Activated naive CD4-positive, alpha-beta T cell (primary cell): ENCODE measurements around the gene DUSP8.
"Not testable (repeated sequence)": the region's sequence is repeated elsewhere in the genome, so short reads cannot be mapped to it uniquely, and the experiment has no call there.

Source experiments
- DNase-seq, 4 experiments: peaks; one replicate each; lab custom pipeline; 2025; lab: John Stamatoyannopoulos, UW

Gene DUSP8, protein sequence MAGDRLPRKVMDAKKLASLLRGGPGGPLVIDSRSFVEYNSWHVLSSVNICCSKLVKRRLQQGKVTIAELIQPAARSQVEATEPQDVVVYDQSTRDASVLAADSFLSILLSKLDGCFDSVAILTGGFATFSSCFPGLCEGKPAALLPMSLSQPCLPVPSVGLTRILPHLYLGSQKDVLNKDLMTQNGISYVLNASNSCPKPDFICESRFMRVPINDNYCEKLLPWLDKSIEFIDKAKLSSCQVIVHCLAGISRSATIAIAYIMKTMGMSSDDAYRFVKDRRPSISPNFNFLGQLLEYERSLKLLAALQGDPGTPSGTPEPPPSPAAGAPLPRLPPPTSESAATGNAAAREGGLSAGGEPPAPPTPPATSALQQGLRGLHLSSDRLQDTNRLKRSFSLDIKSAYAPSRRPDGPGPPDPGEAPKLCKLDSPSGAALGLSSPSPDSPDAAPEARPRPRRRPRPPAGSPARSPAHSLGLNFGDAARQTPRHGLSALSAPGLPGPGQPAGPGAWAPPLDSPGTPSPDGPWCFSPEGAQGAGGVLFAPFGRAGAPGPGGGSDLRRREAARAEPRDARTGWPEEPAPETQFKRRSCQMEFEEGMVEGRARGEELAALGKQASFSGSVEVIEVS

DNA sequence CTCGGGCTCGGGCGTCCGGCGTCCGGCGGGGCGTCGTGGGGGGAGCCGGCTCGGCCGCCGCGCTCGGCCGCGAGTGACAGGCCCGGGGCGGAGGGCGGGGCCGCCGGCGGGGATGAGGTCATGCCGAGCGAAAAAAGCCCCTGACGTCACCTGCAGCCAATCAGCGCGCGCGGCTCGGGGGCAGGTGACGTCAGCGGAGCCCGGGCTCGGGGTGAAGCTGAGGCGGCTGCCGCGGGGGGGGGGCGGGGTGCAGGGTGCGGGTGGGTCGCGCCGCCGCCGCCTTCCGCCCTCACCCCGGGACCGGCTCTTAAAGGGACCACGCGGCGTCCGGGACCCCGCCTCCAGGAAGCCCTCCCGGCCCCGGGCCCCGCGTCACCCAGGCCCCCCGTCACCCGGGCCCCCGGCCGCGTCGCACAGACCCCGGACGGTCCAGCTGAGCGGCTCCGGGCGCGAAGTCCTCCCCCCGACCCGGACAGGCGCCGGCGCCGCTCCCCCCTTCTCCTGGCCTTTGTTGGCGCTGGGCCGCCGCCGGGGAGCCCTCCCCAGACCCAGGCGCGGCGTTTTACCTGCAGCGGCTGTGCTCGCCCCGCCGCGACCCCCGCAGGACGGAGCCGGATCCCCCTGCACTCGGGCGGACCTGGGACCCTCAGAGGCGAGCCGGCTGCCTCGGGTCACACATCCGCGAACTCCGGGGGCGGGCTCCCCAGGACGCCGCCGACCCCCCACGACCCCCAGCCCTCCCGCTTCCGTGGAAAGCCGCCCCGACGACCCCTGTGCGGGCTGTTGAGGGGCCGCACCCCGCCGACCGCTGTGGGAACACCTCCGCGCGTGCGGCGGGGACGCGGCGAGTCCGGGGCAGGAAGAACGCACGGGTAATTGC lies at the start of gene DUSP8:
Gene DUSP8 (minus strand): TSS at position 75 of the 880 bp plus-strand sequence. CDS start 6,445 bp downstream, outside the sequence.
- peak; percentile 71 to 95 (median 86) for DNase-seq

DNA sequence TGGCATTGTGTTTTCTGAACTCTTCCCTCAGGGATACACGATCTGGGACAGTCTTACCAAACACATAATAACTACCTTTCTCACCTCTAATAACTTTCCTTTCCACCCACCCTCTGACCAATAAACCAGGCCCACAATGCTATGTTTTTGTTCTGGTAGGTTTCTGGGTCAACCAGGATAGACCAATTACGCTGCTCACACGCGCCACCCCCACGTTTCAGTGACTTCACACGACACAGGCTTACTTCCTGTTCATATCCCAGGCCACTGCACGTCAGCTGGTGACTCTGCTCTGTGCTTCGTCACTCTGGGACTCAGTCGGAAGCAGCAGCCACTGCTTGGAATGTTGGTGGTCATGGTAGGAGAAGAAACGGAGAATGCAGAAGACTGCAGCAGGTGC lies 47.4 kb upstream of the DUSP8 start:
- no peak for DNase-seq

DNA sequence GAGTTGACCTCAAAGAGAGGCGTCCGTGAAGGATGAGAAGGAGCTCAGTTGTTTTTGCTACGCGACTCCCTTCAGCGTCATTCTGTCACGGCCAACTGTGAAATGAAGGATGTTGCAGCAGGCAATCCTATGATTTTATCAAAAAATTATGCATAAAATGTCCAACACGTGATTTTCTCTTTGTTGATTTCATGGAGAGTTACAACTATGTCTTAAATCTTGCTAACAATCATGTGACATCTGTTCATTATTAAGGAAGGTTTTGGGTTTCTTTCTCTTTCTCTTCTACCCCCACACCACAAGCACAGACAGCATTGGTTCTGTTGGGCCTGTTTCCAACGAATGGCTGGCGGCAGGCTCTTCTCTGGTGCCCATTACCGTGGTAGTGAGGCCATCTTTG lies 46.2 kb upstream of the DUSP8 start:
- no peak for DNase-seq

DNA sequence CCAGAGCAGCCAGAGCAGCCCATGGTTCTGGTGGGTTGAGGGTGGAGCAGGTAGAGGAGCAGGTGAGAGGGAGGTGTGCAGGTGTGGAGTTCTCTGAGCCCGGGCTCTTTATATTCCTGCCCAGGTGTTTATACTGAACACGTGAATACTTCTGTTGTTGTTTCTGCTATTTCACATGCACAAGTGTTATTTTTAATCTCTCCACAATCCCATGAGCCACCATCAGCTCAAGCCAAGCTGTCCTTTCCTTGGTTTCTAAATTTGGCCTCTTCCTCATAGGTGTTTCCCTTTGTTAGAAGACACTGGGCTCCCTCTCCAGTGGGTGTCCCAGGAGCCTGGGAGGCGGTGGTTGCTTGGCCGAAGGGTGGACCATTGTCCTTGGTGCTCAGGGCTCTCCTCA lies 36.3 kb upstream of the DUSP8 start, which contains the start of gene KRTAP5-3:
Gene KRTAP5-3 (minus strand): TSS at position 101 of the 400 bp plus-strand sequence. CDS start 78 bp downstream, at position 23.
- no peak for DNase-seq

DNA sequence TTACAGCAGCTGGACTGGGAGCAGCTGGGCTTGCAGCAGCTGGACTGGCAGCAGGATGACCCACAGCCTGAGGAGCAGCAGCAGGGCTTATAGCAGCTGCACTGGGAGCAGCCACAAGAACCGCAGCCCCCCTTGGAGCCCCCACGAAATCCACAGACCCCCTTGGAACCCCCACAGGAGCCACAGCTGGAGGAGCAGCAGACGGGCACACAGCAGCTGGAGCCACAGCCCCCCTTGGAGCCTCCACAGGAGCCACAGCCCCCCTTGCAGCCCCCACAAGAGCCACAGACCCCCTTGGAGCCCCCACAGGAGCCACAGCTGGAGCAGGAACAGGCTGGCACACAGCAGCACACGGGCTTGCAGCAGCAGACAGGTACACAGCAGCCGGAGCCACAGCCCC lies 35.8 kb upstream of the DUSP8 start:
- not testable (repeated sequence) for DNase-seq

DNA sequence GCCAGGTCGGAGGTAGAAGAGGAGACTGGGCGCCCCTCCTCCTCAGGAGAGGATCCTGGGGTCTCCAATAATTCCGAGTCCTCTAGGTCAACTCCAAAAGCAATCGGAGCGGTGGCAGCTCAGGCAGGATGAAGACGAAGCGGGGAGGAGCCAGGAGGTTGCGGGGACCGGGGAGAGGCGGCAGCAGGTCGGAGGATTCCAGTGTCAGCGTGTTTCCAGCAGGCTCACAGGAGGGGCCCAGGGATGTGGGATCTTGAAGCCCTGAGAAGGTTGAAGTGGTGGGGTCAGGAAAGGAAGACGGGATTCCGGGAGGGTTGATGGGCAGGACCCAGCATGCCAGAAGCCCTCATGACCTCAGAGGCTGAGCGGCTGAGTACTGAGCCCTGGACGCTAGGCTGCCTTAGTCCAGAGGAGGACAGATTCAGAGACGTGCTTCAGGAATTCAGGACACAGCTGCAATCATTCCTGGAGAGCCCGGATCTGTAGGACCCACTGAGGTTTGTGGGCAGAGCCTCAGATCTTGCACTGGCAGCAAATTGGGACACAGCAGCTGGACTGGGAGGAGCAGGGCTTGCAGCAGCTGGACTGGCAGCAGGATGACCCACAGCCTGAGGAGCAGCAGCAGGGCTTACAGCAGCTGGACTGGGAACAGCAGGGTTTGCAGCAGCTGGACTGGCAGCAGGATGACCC lies 35.2 kb upstream of the DUSP8 start:
- DNase-seq: not testable (repeated sequence)

DNA sequence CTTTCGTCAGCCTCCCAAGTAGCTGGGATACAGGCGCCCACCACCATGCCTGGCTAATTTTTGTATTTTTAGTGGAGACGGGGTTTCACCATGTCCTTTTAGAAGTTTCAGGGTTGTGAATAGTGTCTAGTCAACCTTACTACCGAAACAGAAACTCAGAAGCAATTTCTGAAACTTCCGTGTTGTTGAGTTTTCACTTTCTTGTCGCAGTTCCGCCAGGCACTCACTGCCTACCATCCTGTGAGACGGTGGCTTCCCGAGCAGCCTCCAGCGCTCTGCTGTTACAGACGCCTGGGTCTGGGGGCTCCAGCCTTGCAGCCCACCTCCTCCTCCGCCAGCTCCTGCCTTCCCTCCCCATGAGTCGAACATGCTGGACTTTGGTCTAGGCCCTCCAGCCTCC lies 33.9 kb upstream of the DUSP8 start:
- DNase-seq: not testable (repeated sequence)

DNA sequence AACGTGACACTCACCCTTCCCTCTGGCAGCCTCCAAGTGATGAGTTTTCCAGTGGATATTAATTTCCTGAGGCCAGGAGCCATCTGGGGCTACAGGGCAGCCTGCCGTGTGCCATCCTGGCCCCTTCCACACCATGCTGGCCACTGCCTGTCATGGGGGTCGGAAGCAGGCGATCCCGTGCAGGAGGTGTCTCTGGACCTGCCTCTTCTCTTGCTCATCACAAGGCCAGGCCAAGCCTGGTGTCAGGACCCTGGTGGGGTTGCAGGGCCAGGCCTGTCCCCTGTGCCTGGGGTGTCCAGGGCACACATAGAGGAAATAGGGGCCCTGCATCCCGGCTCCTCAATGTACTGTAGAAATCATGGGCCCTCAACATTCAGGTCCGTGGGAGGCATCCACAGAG lies 32.6 kb upstream of the DUSP8 start:
- no peak for DNase-seq

DNA sequence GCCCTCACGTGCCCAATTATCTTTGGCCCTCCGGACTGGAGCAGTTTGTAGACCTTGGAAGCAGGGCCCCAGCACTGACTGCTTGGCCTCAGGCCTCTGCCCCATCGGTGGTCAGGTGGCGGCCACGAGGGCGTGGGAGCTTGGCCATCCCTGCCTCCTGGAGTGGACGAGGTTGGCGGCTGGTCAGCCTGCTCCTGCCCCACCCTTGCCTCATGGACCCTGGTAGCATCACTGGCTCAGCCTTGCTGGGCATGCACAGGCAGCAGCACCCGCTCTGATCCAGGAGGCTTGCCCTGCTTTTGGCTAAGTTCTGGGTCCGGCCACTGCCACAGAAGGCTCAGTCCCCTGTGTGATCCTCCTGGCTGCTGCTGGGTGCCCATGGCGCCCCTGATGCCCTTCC lies 32.1 kb upstream of the DUSP8 start:
- no peak for DNase-seq

DNA sequence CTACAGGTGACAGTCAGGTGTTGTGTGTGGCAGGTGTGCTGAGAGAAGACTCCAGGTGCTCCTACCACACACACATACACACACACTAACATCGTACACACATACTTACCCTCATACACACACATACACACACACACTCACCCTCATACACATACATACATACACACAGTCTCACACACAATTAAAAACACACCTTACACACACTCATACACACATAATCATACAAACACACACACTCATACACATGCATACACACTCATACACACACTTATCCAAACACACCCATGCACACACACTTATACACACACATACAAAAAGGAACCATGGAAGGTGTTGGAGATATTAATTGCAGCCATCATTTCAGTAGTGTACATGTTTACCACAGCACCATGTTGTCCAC lies 31.6 kb upstream of the DUSP8 start:
- no peak for DNase-seq

DNA sequence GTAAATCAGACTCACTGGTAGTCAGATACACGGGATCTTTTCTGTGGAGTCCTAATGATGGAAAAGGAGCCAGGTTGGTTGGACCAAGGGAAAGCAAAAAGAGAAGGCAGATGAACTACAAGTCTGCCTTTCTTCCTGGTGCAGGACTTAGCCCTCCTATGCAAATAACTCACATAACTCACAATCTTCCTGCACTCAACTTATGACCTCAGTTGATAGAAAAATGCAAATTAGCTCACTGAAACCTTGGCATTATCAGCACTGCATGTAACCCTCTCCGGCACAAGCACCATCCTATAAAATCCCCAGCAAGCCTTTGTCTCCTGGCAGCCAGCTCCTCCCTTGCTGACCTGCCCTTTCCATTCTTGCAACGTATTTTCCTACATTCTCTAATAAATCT lies 29.6 kb upstream of the DUSP8 start:
- not testable (repeated sequence) for DNase-seq

DNA sequence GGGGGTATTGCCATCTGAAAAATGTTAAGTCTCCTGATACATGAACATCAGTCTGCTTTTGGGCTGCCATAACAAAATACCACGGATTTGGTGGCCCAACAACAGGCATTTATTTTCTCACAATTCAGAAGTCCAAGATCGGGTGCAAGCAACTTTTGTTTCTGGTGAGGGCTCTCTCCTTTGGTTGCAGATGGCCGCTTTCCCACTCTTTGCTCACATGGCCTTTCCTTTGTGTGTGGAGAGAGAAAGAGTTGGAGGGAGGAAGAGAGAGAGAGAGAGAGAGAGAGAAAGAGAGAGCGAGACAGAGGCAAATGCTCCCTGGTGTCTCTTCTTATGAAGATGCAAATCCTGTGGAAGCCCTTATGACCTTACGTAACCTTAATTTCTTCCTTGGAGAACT lies 28.6 kb upstream of the DUSP8 start:
- DNase-seq: no peak

DNA sequence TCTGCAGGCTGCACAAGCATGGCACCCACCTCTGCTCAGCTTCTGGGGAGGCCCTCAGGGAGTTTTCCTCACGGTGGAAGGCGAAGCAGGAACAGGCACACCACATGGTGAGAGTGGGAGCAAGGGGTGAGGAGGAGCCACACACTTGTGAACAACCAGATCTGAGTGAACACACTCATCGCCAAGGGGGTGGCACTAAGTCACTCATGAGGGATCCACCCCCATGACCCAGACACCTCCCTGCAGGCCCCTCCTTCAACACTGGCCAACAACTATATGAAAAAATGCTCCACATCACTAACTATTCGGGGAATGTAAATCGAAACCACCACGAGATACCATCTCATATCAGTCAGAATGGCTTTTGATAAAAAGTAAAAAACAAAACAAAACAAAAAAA lies 26.7 kb upstream of the DUSP8 start:
- no peak for DNase-seq

DNA sequence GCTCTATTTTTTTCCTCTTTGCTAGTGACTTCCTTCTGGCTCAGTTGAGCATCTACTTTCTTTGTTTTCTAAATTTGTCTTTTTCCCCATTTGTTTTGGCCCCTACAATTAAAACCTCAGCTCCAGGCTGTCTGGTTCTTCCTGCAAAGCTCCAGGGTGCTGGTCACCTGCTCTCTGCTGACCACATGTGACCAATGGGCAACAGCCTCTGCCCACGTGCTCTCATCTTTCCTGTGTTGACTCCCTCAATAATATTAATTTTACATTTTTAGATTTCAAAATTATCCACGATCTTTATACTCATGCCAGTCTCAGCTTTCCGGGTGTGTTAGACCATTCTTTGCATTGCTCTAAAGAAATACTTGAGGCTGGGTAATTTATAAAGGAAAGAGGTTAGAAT lies 26.3 kb upstream of the DUSP8 start:
- DNase-seq: not testable (repeated sequence)

DNA sequence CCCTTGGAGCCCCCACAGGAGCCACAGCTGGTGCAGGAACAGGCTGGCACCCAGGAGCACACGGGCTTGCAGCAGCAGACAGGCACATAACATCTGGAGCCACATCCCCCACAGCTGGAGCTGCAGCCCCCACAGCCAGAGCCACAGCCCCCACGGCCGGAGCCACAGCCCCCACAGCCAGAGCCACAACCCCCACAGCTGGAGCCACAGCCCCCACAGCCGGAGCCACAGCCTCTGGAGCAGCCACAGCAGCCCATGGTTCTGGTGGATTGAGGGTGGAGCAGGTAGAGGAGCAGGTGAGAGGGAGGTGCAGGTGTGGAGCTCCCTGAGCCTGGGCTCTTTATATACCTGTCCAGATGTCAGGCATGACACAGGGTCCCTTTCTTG lies 25.9 kb upstream of the DUSP8 start, which contains the start of gene KRTAP5-2:
Gene KRTAP5-2 (minus strand): TSS at position 301 of the 387 bp plus-strand sequence. CDS start 44 bp downstream, at position 257.
- no peak for DNase-seq

DNA sequence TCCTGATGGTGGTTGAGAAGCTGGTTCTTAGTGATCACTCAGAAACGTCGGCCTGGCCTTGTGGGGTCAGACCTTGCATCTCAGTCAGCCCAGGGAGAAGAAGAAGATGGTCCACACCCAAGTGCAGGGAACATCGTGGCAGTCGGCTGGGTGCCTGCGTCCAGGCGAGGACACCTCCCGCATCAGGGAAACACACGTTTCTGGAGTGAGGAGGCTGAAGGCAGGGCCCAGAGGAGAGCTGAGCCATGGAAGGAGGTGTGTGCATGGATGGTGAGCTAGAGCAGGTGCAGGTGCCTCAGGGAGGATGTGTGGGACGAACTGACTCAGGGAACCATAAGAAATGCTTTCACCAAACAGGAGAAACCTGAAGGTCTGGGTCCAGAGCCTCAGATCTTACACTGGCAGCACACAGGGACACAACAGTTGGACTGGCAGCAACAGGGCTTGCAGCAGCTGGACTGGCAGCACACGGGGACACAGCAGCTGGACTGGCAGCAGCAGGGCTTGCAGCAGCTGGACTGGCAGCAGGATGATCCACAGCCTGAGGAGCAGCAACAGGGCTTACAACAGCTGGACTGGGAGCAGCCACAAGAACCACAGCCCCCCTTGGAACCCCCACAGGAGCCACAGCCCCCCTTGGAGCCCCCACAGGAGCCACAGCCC lies 25.4 kb upstream of the DUSP8 start:
- DNase-seq: no peak

DNA sequence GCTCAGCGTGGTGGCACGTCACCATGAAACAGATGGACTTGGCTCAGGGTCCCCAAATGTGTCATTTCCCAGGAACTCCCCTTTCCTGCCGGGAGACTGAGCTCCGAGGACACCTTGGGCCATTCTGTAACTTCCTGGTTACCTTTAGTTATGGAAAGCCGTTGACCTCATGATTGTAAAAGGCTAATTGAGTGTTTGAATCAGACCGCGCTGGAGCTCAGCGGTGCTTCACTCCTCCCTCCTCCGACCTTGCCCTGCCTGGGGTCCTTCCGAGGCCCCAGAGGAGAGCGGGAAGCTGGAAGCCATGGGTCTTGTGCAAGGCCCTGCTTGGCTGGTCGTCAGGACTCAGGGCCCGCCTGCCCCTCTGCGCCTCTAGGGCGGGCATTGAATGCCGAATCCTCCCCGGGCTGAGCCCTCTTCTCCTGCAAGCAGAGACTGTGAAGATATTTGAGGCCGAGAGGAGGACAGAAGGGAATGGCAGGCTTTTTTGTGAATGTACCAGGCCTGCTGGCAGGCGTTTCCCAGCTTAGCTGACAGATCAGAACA lies 24.6 kb upstream of the DUSP8 start:
- DNase-seq: not testable (repeated sequence)

DNA sequence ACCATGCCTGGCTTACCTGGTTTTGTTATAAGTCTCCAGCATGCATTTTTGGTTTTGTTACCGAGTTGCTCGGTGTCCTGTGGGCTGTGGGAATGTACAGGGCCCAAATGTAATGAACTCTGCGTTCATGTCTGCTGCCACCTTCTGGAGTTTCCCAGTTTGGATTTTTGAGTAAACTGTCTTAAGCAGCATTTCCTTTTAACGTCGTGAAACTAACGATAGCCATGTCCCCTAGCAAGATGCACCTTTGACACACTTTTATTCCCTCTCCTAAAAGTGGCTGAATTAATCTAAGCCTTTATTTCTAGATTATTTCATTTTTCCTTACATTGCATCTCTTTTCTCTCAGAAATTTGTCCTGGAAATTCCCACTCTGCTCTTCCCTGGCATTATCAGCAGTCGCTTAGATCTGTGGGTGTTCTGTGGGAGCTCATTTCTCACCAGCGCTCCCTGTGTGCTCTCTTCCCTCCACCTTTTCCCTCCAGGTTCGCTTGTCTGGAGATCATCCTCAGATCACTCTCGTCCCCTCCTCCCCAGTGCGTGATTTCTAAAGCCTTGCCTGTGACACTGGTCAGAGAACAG lies 24.0 kb upstream of the DUSP8 start:
- DNase-seq: not testable (repeated sequence)

DNA sequence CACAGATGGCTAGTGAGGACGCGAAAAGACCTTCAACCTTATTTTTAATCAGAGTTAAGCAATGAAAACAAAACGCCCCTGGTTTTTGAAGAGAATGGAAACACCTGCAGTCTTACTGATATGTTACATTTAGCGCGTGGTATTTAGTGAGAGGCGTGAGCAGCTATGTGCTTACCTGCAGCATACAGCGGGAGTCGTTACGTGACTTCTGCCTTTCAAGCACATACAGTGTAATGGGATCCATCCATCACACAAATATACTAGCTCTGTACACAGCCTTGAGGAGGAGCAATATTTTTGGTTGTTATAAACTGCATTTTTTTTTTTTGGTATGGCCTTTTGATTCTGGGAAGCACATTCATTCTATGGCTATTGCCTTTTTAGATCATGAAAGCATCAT lies 20.6 kb upstream of the DUSP8 start:
- no peak for DNase-seq

DNA sequence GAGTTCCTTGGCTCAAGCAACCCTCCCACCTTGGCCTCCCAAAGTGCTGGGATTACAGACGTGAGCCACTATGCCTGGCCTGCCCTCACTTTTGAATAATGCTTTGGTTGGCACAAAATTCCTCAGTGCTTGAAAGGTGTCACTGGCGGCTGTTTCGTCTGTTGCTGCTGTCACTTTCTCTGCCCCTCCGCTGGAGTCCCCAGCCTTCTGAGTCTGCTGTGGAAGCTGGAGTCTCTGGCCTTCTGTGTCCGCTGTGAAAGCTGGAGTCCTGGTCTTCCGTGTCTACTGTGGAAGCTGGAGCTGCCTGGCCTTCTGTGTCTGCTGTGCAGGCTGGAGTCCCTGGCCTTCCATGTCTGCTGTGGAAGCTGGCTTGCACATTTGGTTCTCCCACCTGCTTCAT lies 17.9 kb upstream of the DUSP8 start:
- DNase-seq: no peak
